MM.1S (cell line): ENCODE data around the gene CPN2.

Experiments
- DNase-seq: peaks from one replicate; pipeline ENCODE4 v3.0.0-alpha.2; 2015
- H2AFZ ChIP-seq: fragments of 300-600 bp; sonication (generic); 2 replicates; pipeline ENCODE4 v1.6.0; 2016; ENCODE audit warnings: antibody characterized with exemption, low read length
- H3F3A ChIP-seq: fragments of 300-600 bp; sonication (generic); 2 replicates; pipeline ENCODE4 v1.6.1; 2016; ENCODE audit warnings: mild to moderate bottlenecking, antibody characterized with exemption, low read length, moderate library complexity, mixed read lengths; ENCODE audit not compliant: insufficient read depth
- H3K27ac ChIP-seq: fragments of 300-600 bp; sonication (generic); 2 replicates; pipeline ENCODE4 v1.5.1; 2016; ENCODE audit warnings: mild to moderate bottlenecking, low read length
- H3K27me3 ChIP-seq: fragments of 300-600 bp; sonication (generic); replicated peaks from 2 replicates; pipeline ENCODE4 v1.6.0; 2016; ENCODE audit warnings: low read length; ENCODE audit not compliant: insufficient read depth
- H3K36me3 ChIP-seq: fragments of 300-600 bp; sonication (generic); replicated peaks from 2 replicates; pipeline ENCODE4 v1.6.1; 2016; ENCODE audit warnings: mild to moderate bottlenecking, low read length, mixed read lengths; ENCODE audit not compliant: insufficient read depth
- H3K4me1 ChIP-seq: fragments of 300-600 bp; sonication (generic); 2 replicates; pipeline ENCODE4 v1.6.1; 2016; ENCODE audit warnings: low read length, mixed read lengths
- H3K4me2 ChIP-seq: fragments of 300-600 bp; sonication (generic); 2 replicates; pipeline ENCODE4 v1.6.0; 2016; ENCODE audit warnings: low read depth, low read length
- H3K4me3 ChIP-seq: fragments of 300-600 bp; sonication (generic); 2 replicates; pipeline ENCODE4 v1.5.1; 2016; ENCODE audit warnings: low read length, mixed read lengths
- H3K79me2 ChIP-seq: fragments of 300-600 bp; sonication (generic); 2 replicates; pipeline ENCODE4 v1.6.1; 2016; ENCODE audit warnings: mixed run types, low read length, mixed read lengths
- H3K9ac ChIP-seq: fragments of 300-600 bp; sonication (generic); 2 replicates; pipeline ENCODE4 v1.6.1; 2016; ENCODE audit warnings: low read length, mixed read lengths
- H3K9me2 ChIP-seq: fragments of 300-600 bp; sonication (generic); replicated peaks from 2 replicates; pipeline ENCODE4 v1.6.1; 2016; ENCODE audit warnings: mild to moderate bottlenecking, low read length, mixed read lengths; ENCODE audit not compliant: insufficient read depth
- H3K9me3 ChIP-seq: fragments of 300-600 bp; sonication (generic); replicated peaks from 2 replicates; pipeline ENCODE4 v1.6.1; 2016; ENCODE audit warnings: mild to moderate bottlenecking, low read length, mixed read lengths; ENCODE audit not compliant: insufficient read depth
- H4K20me1 ChIP-seq: fragments of 300-600 bp; sonication (generic); 2 replicates; pipeline ENCODE4 v1.6.1; 2016; ENCODE audit warnings: mild to moderate bottlenecking, low read length, moderate library complexity, mixed read lengths; ENCODE audit not compliant: insufficient read depth
- EZH2 ChIP-seq: fragments of 300-600 bp; sonication (generic); optimal IDR thresholded peaks from 2 replicates; pipeline ENCODE3; 2017; ENCODE audit warnings: low read depth, mild to moderate bottlenecking, antibody characterized with exemption, low read length, mixed read lengths
- EZH2phosphoT487 ChIP-seq: fragments of 300-600 bp; sonication (generic); IDR thresholded peaks from 2 replicates; pipeline ENCODE4 v1.6.1; 2018; ENCODE audit warnings: antibody characterized with exemption, low read length
- TF ChIP-seq, protein P1 (sequence below): fragments of 300-600 bp; sonication (generic); IDR thresholded peaks from 2 replicates; pipeline ENCODE4 v1.5.1; 2016; ENCODE audit warnings: antibody characterized with exemption, low read length, mixed read lengths

The CPN2 gene

DNA sequence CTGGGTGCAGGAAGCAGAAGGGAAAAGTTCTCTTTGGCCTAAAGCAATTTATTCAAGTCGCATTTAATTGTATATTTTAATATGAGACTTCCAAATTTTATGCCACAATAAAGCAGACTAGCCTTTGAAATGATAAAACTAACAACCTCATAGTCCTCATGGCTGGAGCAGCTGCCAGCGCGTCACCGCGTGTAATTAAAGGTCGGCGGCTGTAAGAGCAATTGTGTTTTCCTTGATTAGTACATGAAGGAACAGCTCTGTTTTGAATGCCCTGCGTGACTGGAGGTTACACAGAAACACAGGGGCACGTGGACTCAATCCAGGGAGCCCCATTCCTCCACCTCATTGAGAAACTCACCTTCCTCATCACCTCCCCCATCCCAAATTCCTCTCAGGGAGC is 28.5 kb upstream of the CPN2 start:
- H3K27ac ChIP-seq = no peak overlapping the region
- no peaks in the 10 kb centered on the region for H3K36me3 ChIP-seq
- H3K9me2 ChIP-seq = no peaks in the 10 kb centered on the region
- no peak for DNase-seq
- no peaks in the 10 kb centered on the region for H4K20me1 ChIP-seq
- H3K27me3 ChIP-seq = peaks cover 42% of the 10 kb centered on the region
- no peak for TF ChIP-seq EZH2phosphoT487
- TF ChIP-seq EZH2 = no peak
- TF ChIP-seq, protein P1, sequence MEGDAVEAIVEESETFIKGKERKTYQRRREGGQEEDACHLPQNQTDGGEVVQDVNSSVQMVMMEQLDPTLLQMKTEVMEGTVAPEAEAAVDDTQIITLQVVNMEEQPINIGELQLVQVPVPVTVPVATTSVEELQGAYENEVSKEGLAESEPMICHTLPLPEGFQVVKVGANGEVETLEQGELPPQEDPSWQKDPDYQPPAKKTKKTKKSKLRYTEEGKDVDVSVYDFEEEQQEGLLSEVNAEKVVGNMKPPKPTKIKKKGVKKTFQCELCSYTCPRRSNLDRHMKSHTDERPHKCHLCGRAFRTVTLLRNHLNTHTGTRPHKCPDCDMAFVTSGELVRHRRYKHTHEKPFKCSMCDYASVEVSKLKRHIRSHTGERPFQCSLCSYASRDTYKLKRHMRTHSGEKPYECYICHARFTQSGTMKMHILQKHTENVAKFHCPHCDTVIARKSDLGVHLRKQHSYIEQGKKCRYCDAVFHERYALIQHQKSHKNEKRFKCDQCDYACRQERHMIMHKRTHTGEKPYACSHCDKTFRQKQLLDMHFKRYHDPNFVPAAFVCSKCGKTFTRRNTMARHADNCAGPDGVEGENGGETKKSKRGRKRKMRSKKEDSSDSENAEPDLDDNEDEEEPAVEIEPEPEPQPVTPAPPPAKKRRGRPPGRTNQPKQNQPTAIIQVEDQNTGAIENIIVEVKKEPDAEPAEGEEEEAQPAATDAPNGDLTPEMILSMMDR = no peak
- no peak overlapping the region for H3K4me3 ChIP-seq
- no peaks in the 10 kb centered on the region for H3K4me1 ChIP-seq
- H3K9me3 ChIP-seq = no peaks in the 10 kb centered on the region
- no peak overlapping the region for H3K4me2 ChIP-seq
- H2AFZ ChIP-seq = no peak overlapping the region
- no peaks in the 10 kb centered on the region for H3F3A ChIP-seq
- H3K9ac ChIP-seq = no peak overlapping the region
- H3K79me2 ChIP-seq = no peaks in the 10 kb centered on the region

DNA sequence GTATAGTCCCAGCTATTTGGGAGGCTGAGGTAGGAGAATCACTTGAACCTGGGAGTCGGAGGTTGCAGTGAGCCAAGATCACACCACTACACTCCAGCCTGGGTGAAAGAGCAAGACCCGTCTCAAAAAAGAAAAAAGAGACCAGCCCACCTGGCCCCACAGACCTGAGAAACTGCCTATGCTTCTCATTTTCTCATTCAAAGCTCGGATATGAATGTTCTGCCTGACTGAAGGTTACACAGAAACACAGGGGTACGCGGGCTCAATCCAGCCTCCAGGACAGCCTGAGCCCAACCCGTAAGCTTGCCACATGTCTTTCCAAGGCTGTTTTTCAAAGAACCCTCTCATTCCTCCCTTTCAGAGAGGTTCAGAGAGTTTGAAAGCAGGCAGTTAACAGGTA is 28.1 kb upstream of the CPN2 start:
- Histone ChIP-seq H3K27ac (no peak overlapping the region), H3K4me1 (no peaks in the 10 kb centered on the region), H3K4me3 (no peak overlapping the region), H2AFZ (no peak overlapping the region), H3K9ac (no peak overlapping the region), H3K36me3 (no peaks in the 10 kb centered on the region), H3K9me2 (no peaks in the 10 kb centered on the region), H3K9me3 (no peaks in the 10 kb centered on the region), H3K27me3 (peaks cover 38% of the 10 kb centered on the region), H4K20me1 (no peaks in the 10 kb centered on the region), H3K79me2 (no peaks in the 10 kb centered on the region), H3K4me2 (no peak overlapping the region), H3F3A (no peaks in the 10 kb centered on the region)
- no peak for DNase-seq
- TF ChIP-seq EZH2 (no peak), EZH2phosphoT487 (no peak)
- TF ChIP-seq, protein P1 = no peak

DNA sequence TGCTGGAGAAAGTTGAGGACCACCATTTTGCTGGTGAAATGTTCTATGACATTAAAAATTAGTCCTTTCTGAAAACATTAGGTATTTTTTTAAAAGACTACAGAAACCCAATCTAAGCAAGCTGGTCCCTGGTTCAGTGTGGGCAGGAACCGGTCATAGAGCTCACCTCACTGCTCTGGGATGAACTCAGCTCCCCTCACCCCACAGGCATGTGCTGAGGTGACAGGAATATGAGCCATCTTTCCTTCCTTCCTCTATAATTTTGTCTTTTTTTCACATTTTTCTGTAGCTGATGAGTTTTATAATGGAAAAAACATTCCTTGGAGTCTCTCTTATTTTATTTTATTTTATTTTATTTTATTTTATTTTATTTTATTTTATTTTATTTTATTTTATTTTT is 26.6 kb upstream of the CPN2 start:
- H3K9ac ChIP-seq = no peak overlapping the region
- H3K4me3 ChIP-seq = no peak overlapping the region
- no peaks in the 10 kb centered on the region for H3K36me3 ChIP-seq
- H3F3A ChIP-seq = no peaks in the 10 kb centered on the region
- H3K9me2 ChIP-seq = no peaks in the 10 kb centered on the region
- H2AFZ ChIP-seq = no peak overlapping the region
- no peak for DNase-seq
- no peak overlapping the region for H3K4me2 ChIP-seq
- H3K27ac ChIP-seq = no peak overlapping the region
- H3K27me3 ChIP-seq = peaks cover 23% of the 10 kb centered on the region
- no peaks in the 10 kb centered on the region for H3K4me1 ChIP-seq
- no peaks in the 10 kb centered on the region for H4K20me1 ChIP-seq
- no peaks in the 10 kb centered on the region for H3K79me2 ChIP-seq
- TF ChIP-seq, protein P1 = no peak
- TF ChIP-seq EZH2 = no peak
- TF ChIP-seq EZH2phosphoT487 = no peak
- H3K9me3 ChIP-seq = no peaks in the 10 kb centered on the region

DNA sequence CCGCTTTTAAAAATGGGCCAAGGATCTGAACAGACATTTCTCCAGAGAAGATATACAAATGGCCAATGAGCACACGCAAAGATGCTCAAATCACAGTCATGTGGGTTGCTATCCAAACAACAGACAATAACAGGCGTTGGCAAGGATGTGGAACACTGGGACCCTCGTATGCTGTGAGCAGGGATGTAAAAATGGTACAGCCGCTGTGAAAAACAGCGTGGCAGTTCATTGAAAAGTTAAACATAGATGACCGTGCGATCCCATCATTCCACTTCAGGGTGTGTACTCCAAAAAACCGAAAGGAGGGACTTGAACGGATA is 25.1 kb upstream of the CPN2 start:
- no peak for DNase-seq
- Histone ChIP-seq H3K79me2 (no peaks in the 10 kb centered on the region), H3K27me3 (peaks cover 12% of the 10 kb centered on the region), H3K4me2 (no peak overlapping the region), H3K9ac (no peak overlapping the region), H3K36me3 (no peaks in the 10 kb centered on the region), H3F3A (no peaks in the 10 kb centered on the region), H2AFZ (no peak overlapping the region), H3K9me3 (no peaks in the 10 kb centered on the region), H3K27ac (no peak overlapping the region), H3K4me1 (no peaks in the 10 kb centered on the region), H3K9me2 (no peaks in the 10 kb centered on the region), H4K20me1 (no peaks in the 10 kb centered on the region), H3K4me3 (no peak overlapping the region)
- TF ChIP-seq, protein P1 = no peak
- TF ChIP-seq EZH2phosphoT487 = no peak
- no peak for TF ChIP-seq EZH2
